ENCODE results near the gene CDKL2.

DNA sequence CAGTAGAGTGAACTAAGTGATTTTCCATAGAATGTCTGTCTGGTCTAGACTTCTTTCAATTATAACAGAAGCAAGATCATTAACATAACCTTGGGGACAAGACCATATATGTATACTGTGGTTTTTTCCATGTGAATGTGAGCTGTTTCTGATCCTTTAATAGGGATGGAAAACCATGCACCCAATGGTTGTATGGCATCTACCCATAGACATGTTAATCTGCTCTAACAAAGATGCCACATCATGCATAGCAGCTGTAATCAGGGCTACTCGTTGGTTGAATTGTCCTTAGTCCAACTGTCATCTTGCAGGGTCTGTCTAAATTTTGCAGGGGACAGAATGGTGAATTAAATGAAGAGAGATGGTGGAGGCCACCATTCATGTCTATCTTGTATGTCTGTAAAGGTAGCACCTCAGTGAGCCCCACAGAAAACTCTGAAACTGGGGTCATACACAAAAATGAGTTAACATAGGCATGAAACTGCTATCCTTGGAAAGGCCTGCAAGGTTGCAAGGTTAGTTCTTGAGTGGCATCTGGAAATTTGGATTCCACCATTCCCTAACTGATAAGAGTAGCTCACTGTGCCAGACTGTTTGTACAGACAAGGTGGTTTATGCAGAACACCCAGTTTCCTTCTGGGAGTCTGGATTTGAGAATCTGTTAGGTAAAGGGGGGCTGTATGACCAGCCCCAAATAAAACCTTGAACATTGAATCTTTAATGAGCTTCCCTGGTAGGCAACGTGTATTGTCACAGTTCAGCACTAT is 99.6 kb downstream of the CDKL2 start:
- TF ChIP-seq, protein P1, sequence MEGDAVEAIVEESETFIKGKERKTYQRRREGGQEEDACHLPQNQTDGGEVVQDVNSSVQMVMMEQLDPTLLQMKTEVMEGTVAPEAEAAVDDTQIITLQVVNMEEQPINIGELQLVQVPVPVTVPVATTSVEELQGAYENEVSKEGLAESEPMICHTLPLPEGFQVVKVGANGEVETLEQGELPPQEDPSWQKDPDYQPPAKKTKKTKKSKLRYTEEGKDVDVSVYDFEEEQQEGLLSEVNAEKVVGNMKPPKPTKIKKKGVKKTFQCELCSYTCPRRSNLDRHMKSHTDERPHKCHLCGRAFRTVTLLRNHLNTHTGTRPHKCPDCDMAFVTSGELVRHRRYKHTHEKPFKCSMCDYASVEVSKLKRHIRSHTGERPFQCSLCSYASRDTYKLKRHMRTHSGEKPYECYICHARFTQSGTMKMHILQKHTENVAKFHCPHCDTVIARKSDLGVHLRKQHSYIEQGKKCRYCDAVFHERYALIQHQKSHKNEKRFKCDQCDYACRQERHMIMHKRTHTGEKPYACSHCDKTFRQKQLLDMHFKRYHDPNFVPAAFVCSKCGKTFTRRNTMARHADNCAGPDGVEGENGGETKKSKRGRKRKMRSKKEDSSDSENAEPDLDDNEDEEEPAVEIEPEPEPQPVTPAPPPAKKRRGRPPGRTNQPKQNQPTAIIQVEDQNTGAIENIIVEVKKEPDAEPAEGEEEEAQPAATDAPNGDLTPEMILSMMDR (IDR thresholded peaks at IDR 0.05; ENCODE audit: low read length) = no peak
- TF ChIP-seq EZH2 (IDR thresholded peaks at IDR 0.05; ENCODE audit: borderline replicate concordance, low read length) = no peak
